Measurements from ENCODE around the gene PPM1J. TPM values are rescaled to one million over a fixed set of nuclear protein-coding genes. Genes with fewer than 3 reads are reported as not detected.

Gene PPM1J
- total RNA-seq, 5 donors from 2014 or later (not counting 1 experiment from before 2014, with no cell fraction given) = 0.15 to 0.77 (median 0.38) TPM

DNA sequence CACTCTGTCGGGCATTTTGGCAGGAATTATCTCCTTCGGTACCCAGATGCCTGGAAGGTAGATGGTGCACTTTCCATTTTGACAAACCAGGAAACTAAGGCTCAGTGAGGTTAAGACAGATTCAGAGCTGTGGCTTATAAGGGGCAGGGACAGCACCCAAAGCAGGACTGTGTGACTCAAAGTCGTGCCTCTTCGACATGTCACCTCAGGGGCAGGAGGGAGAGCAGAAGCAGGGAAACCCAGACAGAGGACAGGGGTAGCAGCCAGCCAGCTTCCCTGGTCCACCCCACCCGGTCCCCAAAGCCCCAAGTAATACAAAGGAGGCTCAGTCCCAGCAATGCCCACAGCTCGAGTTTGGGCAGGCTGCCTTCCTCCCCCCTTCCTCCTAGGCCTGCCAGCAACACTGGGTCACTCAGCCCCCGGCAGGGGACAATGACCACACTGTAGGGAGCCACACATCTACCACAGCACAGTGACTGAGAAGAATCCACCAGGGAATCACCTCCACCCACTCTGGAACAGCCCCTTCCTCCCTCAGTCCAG, 10.7 kb downstream of the PPM1J start:
- Mint-ChIP-seq H3K4me3 (peak overlapping the region; percentile 61 to 74 (median 69)), H3K9me3 (no peaks in the 10 kb centered on the region), H3K4me1 (peaks cover 59 to 73% (median 60%) of the 10 kb centered on the region in 3 donors), H3K27ac (peak overlapping the region; percentile 79 to 82), H3K36me3 (peaks cover 6% of the 10 kb centered on the region), H3K27me3 (no peaks in the 10 kb centered on the region)
- no peaks in the 10 kb centered on the region for H3K9me3 ChIP-seq
- peak overlapping the region; percentile 39 for H3K27ac ChIP-seq (ENCODE audit: low read length)
- peaks cover 0 to 13% of the 10 kb centered on the region in 2 donors for H3K36me3 ChIP-seq (ENCODE audit: control insufficient read depth in 2 of 2, extremely low read depth in 1 of 2, insufficient read depth in 1 of 2, low read length in 1 of 2)
- peaks cover 0 to 4% of the 10 kb centered on the region in 2 experiments for H3K27me3 ChIP-seq (replicated peaks in 1 of 2; ENCODE audit: control insufficient read depth in 2 of 2, extremely low read depth in 1 of 2, insufficient read depth in 2 of 2, low read length in 1 of 2)
- peak overlapping the region in 1 of 2 donors; percentile 27 for H3K4me3 ChIP-seq (ENCODE audit: control insufficient read depth in 1 of 2, extremely low read depth in 1 of 2, low read length in 1 of 2)
- ChIA-PET CTCF (interaction anchor here in 1 of 2 donors (0.6 to 1.6 kb wide), 4 partner anchors 11 to 314 kb away, joined by 3 to 17 read pairs (median 4); partner anchors contain the start of gene PPM1J), POLR2A (interaction anchor here in 1 of 2 donors (0.6 kb wide), 2 partner anchors 11 to 250 kb away, joined by 3 read pairs; partner anchors contain the start of gene PPM1J)
- DNase-seq = peak in 1 of 35 experiments; percentile 29
- peaks cover 15 to 65% of the 10 kb centered on the region in 2 experiments for H3K4me1 ChIP-seq (ENCODE audit: control insufficient read depth in 1 of 2, extremely low read depth in 1 of 2, insufficient read depth in 2 of 2, low read length in 2 of 2)
- no peak for ATAC-seq (replicated peaks in 1 of 4)
- 26% methylated on average over 6 of the region's 7 CpGs for whole genome bisulfite sequencing (ENCODE audit: insufficient coverage)

DNA sequence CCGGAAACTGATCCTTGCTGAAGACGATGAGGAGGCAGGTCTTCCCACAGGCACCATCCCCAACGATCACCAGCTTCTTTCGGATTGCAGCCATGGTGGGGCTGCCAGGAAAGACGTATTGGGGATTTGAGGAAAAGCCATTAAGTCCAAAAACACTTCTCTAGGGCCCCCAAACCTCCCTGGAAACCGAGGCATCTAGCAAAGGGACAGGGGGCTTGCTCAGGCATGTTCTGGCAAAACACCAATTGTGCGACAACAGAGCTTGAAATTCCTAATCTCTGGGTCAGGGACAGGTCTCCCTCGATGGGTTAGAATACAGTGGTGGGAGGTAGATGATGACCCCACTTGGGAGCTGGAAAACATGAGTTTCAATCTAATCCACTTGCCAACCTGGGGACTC, 11.4 kb downstream of the PPM1J start:
- H3K36me3 Mint-ChIP-seq = peaks cover 8% of the 10 kb centered on the region
- peak overlapping the region; percentile 39 for H3K27ac ChIP-seq (ENCODE audit: low read length)
- peaks cover 0 to 4% of the 10 kb centered on the region in 2 experiments for H3K27me3 ChIP-seq (replicated peaks in 1 of 2; ENCODE audit: control insufficient read depth in 2 of 2, extremely low read depth in 1 of 2, insufficient read depth in 2 of 2, low read length in 1 of 2)
- H3K36me3 ChIP-seq (ENCODE audit: control insufficient read depth in 2 of 2, extremely low read depth in 1 of 2, insufficient read depth in 1 of 2, low read length in 1 of 2) = peaks cover 3 to 17% of the 10 kb centered on the region in 2 donors
- DNase-seq (no peak), ATAC-seq (replicated peaks in 1 of 4) (no peak)
- ChIA-PET CTCF (interaction anchor here in 1 of 2 donors (1.6 kb wide), 1 partner anchor 313 kb away, joined by 5 read pairs; no protein-coding TSS in a partner anchor), POLR2A (interaction anchor here (0.5 to 0.6 kb wide), 3 partner anchors 11 to 202 kb away, joined by 3 to 4 read pairs (median 3); partner anchors contain the start of gene PPM1J (in 1 of the 2))
- no peaks in the 10 kb centered on the region for H3K9me3 ChIP-seq
- H3K4me1 ChIP-seq (ENCODE audit: control insufficient read depth in 1 of 2, extremely low read depth in 1 of 2, insufficient read depth in 2 of 2, low read length in 2 of 2) = peaks cover 15 to 65% of the 10 kb centered on the region in 2 experiments
- H3K9me3 Mint-ChIP-seq = no peaks in the 10 kb centered on the region
- no peak overlapping the region for H3K4me3 Mint-ChIP-seq
- peaks cover 61 to 78% (median 62%) of the 10 kb centered on the region in 3 donors for H3K4me1 Mint-ChIP-seq
- no peak overlapping the region for H3K4me3 ChIP-seq (ENCODE audit: control insufficient read depth in 1 of 2, extremely low read depth in 1 of 2, low read length in 1 of 2)
- H3K27ac Mint-ChIP-seq = peak overlapping the region; percentile 57 to 82
- 87% methylated on average over 3 of the region's 8 CpGs for WGBS (ENCODE audit: insufficient coverage)
- H3K27me3 Mint-ChIP-seq = no peaks in the 10 kb centered on the region

DNA sequence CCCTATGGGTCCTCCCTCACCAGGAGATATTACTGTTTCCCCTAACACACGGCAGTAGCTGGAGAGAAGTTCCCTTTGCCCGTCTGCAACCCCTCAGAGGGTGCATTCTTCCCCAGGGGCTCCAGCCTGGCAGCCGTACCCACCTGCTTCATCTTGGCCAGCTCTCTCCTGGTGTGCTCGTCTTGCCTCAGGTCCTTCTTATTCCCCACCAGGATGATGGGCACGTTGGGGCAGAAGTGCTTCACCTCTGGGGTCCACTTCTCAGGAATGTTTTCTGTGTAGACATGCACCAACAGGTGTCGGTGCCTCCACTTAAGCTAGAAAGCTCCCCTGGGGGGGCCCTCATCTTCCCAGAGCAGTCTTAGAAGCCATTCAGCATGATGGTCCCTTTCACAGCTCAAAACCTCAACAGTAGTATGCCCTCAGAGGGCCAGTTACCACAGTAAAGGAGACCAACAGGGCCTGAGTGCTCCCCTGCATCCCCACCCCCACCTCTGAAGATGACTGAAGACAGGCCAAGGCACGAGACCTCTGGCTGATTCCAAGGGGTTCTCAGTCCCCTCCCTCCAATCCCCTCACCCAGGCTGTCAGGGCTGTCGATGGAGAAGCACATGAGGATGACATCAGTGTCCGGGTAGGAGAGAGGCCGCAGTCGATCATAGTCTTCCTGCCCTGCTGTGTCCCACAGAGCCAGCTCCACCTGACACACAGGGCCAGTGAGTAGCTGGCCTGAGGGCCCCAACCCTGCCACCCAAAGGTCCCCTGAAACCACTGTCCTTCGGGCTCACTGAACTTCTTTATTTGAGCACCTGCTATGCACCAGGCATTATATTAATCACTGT, 12.5 kb downstream of the PPM1J start:
- POLR2A ChIA-PET = no interaction called here
- H3K27me3 Mint-ChIP-seq = no peaks in the 10 kb centered on the region
- peaks cover 6 to 28% of the 10 kb centered on the region in 2 donors for H3K36me3 ChIP-seq (ENCODE audit: control insufficient read depth in 2 of 2, extremely low read depth in 1 of 2, insufficient read depth in 1 of 2, low read length in 1 of 2)
- WGBS (ENCODE audit: insufficient coverage) = 96% methylated on average over 9 of the region's 12 CpGs
- H3K4me1 Mint-ChIP-seq = peaks cover 56 to 74% (median 62%) of the 10 kb centered on the region in 3 donors
- H3K36me3 Mint-ChIP-seq = peaks cover 15% of the 10 kb centered on the region
- peak overlapping the region in 1 of 3 donors; percentile 17 for H3K4me3 Mint-ChIP-seq
- CTCF ChIA-PET = interaction anchor here in 1 of 2 donors (1.2 kb wide), 1 partner anchor 50 kb away, joined by 3 read pairs; no protein-coding TSS in a partner anchor
- H3K4me1 ChIP-seq (ENCODE audit: control insufficient read depth in 1 of 2, extremely low read depth in 1 of 2, insufficient read depth in 2 of 2, low read length in 2 of 2) = peaks cover 15 to 64% of the 10 kb centered on the region in 2 experiments
- H3K4me3 ChIP-seq (ENCODE audit: control insufficient read depth in 1 of 2, extremely low read depth in 1 of 2, low read length in 1 of 2) = no peak overlapping the region
- peak overlapping the region; percentile 73 to 83 for H3K27ac Mint-ChIP-seq
- H3K9me3 ChIP-seq = no peaks in the 10 kb centered on the region
- H3K27me3 ChIP-seq (replicated peaks in 1 of 2; ENCODE audit: control insufficient read depth in 2 of 2, extremely low read depth in 1 of 2, insufficient read depth in 2 of 2, low read length in 1 of 2) = peaks cover 0 to 4% of the 10 kb centered on the region in 2 experiments
- DNase-seq (no peak), ATAC-seq (replicated peaks in 1 of 4) (no peak)
- H3K9me3 Mint-ChIP-seq = no peaks in the 10 kb centered on the region
- no peak overlapping the region for H3K27ac ChIP-seq (ENCODE audit: low read length)

DNA sequence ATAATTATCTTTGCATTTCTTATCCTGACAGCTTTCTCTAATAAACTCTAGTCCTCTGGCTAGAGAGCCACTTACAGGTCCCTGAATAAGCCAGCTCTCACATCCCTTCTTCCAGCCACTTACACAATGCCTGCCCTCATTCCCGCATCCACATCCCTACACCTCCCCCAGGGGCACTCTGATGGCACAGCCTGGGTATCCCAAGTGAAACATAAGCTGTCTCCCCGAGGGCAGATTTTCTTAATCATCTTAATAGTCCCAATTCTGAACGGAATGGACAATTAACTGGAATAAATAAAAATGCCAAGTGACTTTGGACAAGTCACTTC, 13.1 kb downstream of the PPM1J start:
- H3K36me3 Mint-ChIP-seq = peaks cover 19% of the 10 kb centered on the region
- DNase-seq = no peak
- Histone ChIP-seq H3K9me3 (no peaks in the 10 kb centered on the region), H3K4me3 (ENCODE audit: control insufficient read depth in 1 of 2, extremely low read depth in 1 of 2, low read length in 1 of 2) (no peak overlapping the region), H3K4me1 (ENCODE audit: control insufficient read depth in 1 of 2, extremely low read depth in 1 of 2, insufficient read depth in 2 of 2, low read length in 2 of 2) (peaks cover 15 to 59% of the 10 kb centered on the region in 2 experiments), H3K27me3 (replicated peaks in 1 of 2; ENCODE audit: control insufficient read depth in 2 of 2, extremely low read depth in 1 of 2, insufficient read depth in 2 of 2, low read length in 1 of 2) (no peaks in the 10 kb centered on the region), H3K27ac (ENCODE audit: low read length) (peak overlapping the region; percentile 36), H3K36me3 (ENCODE audit: control insufficient read depth in 2 of 2, extremely low read depth in 1 of 2, insufficient read depth in 1 of 2, low read length in 1 of 2) (peaks cover 6 to 32% of the 10 kb centered on the region in 2 donors)
- H3K4me3 Mint-ChIP-seq = peak overlapping the region in 1 of 3 donors; percentile 17
- POLR2A ChIA-PET = no interaction called here
- CTCF ChIA-PET = interaction anchor here (0.6 to 1.2 kb wide), 2 partner anchors 13 to 49 kb away, joined by 3 to 4 read pairs; no protein-coding TSS in a partner anchor
- 86% methylated on average over 3 of the region's 3 CpGs for WGBS (ENCODE audit: insufficient coverage)
- H3K9me3 Mint-ChIP-seq = no peaks in the 10 kb centered on the region
- peak overlapping the region; percentile 73 to 83 for H3K27ac Mint-ChIP-seq
- ATAC-seq (replicated peaks in 1 of 4) = no peak
- H3K27me3 Mint-ChIP-seq = no peaks in the 10 kb centered on the region
- peaks cover 52 to 71% (median 60%) of the 10 kb centered on the region in 3 donors for H3K4me1 Mint-ChIP-seq

DNA sequence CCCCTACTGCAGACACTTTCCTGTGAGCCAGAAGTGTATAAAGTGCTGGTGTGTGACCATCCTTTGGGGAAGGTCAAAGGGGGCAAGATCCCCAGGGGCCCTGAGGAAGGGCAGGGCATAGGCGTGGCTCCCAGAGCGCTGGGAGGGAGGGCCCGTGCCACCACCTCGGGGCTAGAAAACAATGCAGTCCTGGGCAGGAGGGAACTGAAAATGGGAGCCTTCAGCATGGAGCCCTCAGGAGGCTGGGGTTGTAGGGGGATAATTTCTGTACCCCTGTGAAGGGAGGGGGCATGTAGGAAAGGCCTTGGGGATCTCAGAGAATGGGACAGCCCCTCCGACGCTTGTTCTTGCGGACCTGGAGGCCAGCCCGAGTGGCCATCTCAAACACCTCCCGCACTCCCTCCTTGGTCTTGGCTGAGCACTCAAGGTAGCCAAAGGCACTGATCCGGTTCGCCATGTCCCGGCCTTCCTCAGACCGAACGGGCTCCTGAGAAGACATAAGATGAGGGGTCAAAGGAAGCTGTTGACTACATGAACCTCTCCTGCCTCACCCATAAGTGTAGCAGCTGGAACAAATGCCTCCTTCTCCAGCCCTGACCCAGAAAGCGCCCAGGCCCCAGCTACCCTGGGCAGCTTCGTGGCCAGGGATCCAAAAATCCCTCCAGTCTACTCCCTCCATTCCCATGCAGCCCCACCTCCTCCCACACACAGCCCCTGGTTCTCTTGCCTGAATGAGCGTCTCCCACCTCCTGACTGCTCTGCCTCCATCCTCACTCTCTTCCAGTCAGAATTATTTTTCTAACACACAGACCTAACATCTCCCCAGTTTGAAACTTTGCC, 13.7 kb downstream of the PPM1J start:
- H3K27me3 ChIP-seq (replicated peaks in 1 of 2; ENCODE audit: control insufficient read depth in 2 of 2, extremely low read depth in 1 of 2, insufficient read depth in 2 of 2, low read length in 1 of 2) = no peaks in the 10 kb centered on the region
- Mint-ChIP-seq H3K36me3 (peaks cover 23% of the 10 kb centered on the region), H3K27ac (peak overlapping the region; percentile 83 to 92), H3K4me1 (peaks cover 52 to 70% (median 60%) of the 10 kb centered on the region in 3 donors), H3K9me3 (no peaks in the 10 kb centered on the region), H3K27me3 (no peaks in the 10 kb centered on the region), H3K4me3 (peak overlapping the region in 1 of 3 donors; percentile 38)
- CTCF ChIA-PET = interaction anchor here in 1 of 2 donors (0.6 kb wide), 1 partner anchor 13 kb away, joined by 4 read pairs; no protein-coding TSS in a partner anchor
- 91% methylated on average over 12 of the region's 17 CpGs for WGBS (ENCODE audit: insufficient coverage)
- ATAC-seq (replicated peaks in 1 of 4) (no peak), DNase-seq (no peak)
- peaks cover 6 to 37% of the 10 kb centered on the region in 2 donors for H3K36me3 ChIP-seq (ENCODE audit: control insufficient read depth in 2 of 2, extremely low read depth in 1 of 2, insufficient read depth in 1 of 2, low read length in 1 of 2)
- peak overlapping the region; percentile 68 for H3K27ac ChIP-seq (ENCODE audit: low read length)
- peaks cover 15 to 55% of the 10 kb centered on the region in 2 experiments for H3K4me1 ChIP-seq (ENCODE audit: control insufficient read depth in 1 of 2, extremely low read depth in 1 of 2, insufficient read depth in 2 of 2, low read length in 2 of 2)
- H3K4me3 ChIP-seq (ENCODE audit: control insufficient read depth in 1 of 2, extremely low read depth in 1 of 2, low read length in 1 of 2) = no peak overlapping the region
- POLR2A ChIA-PET = interaction anchor here in 1 of 2 donors (0.5 kb wide), 1 partner anchor 137 kb away, joined by 5 read pairs; no protein-coding TSS in a partner anchor
- no peaks in the 10 kb centered on the region for H3K9me3 ChIP-seq
